KBM-7 (cell line): Measurements from ENCODE around the gene SPEN.
A peak's percentile ranks its signal among the peaks of the same experiment; 100 is the strongest.

ENCODE experiments used
- DNase-seq: peaks from one replicate; pipeline ENCODE4 v3.0.0-alpha.2; 2015
- in situ Hi-C: fragments of 300-500 bp; cut with MboI; formaldehyde crosslinking; loops from 2 replicates; pipeline ENCODE4 v1.14.3; 2020; ENCODE audit warnings: low sequenced_read_pairs, low pct_unique_long_range_greater_than_20kb, mixed read lengths

SPEN gene

DNA sequence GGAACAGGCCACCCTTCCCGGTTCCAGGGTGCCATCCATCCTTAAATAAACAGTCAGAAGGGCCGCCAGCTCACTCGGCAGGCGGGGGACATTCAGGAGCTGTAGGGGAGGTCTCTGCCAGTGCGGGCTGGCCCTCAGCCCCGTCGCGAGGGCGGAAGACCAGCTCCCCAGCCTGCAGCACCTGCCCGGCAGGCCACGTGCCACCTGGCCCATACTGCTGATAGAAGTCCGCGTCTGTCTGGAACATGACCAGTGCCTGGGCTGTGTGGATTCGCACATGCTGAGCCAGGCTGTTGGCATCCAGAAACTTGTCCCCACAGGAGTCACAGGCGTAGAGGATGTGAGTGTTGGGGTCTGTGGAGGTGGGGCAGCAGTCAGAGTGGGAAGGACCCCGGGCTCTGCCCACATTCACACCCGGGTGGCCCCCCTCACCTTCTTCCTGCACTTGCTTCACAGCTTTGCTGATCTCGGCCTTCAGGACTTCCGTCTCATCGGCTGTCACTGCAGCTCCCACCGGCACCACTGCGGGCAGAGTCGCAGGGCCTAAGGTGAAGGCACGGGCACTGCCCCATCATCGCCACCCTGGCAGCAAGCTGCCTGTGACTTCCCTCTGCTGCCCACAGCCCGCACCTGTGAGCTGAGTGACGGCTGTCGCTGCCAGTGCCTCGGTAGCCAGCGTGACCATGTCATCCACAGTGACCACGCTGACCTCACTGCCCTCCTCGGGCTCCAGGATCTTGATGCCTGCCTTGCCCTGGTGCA is 94.6 kb downstream of the SPEN start:
- in situ Hi-C loops: no loop called here
- no peak for DNase-seq

DNA sequence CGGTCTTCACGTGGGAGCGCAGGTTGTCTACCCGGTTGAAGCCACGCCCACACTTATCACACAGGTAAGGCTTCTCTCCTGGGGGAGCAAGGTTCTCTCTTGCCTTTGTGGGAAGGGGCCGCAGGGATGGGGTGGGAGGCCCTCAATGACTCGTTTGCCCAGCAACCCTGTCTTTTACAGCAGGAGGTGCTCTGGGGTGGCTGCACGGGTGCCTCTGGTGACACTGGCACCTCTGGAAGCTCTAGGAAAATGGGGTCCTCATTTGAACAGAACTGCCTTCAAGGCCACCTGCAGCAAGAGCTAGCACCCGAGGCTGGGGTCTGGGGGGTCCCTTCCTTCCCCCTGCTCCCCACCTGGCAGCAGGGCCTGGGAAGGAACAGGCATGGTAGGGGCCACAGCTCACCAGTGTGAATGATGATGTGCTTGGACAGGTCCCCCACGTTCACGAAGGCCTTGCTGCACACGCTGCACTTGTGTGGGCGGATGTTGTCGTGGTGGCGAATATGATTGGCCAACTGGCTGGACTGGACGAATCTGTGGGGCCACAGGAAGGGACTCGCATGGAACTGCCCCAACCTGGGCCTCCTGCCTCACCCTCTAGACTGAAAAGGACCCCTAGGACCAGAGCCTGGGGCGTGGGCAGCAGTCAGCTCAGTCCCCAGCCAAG is 95.3 kb downstream of the SPEN start:
- in situ Hi-C loops: no loop called here
- no peak for DNase-seq

DNA sequence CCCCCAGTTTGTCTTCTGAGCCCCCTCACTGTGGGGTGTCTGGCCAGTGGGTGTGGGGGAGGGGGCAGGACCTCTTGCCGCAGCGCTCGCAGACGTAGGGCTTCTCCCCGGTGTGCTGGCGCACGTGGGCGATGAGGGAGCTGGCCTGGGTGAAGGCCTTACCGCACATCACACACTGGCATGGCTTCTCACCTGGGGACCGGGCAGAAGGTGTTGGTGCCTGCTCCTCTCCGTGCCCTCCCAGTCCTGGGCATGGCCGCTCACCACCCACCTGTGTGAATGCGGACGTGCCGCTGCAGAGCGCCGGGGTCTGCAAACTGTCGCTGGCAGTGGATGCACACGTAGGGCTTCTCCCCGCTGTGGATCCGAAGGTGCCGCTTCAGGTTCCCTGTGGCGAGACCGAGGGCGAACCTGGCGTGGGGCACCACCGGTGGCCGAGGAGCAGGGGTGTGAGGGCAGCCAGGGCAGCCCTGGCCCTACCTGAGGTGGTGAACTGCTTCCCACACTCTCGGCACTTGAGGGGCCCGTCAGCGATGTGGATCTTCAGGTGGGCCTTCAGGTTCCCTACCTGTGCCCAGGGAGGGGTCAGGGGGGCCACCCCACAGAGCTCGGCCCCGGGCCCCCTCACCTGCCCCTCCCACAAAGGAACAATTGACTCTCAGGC is 96.0 kb downstream of the SPEN start:
- no peak for DNase-seq
- in situ Hi-C loops: no loop called here

DNA sequence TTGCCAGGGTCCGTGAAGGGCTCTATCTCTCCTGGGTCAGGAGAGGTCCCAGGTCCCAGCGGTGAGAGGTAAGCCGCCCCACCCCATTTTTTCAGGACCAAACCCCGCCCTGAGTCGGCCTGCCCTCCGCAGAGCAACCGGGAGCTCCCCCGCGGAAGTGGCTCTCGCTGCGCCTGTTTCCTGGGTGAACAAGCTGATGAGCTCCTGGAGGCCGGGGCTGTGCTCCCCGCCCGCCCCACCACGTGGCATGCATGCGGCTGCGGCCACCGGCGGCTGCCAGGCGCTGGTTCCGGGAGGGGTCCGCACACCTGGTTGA is 96.4 kb downstream of the SPEN start:
- in situ Hi-C loops: no loop called here
- DNase-seq: no peak

DNA sequence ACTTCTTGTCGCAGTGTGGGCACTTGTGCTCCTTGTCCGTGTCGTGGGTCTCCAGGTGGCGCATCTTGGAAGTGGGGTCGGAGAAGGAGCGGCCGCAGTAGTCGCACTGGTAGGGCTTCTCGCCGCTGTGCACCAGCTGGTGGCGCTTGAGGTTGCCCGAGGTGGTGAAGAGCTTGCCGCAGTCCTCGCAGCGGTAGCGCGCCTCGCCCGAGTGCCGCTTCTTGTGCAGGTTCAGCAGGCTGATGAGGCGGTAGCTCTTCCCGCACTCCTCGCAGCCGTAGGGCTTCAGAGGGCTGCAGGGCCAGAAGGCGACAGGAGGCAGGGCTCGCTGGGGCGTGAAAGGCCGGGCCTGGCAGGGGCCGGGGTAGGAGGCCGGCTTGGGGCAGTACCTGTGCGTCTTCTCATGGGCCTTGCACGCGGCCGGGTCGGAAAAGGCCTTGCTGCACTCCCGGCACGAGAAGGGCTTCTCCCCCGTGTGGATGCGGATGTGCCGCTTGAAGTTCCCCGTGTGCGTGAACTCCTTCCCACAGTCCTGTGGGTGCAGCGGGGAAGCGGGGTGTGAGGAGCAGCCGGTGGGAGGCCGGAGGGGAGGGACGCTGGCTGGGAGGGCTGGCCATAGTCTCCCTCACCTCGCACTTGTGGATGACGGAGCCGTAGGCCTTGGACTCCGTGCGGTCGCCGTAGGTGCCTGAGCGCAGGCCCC is 97.0 kb downstream of the SPEN start:
- in situ Hi-C loops: no loop called here
- no peak for DNase-seq

DNA sequence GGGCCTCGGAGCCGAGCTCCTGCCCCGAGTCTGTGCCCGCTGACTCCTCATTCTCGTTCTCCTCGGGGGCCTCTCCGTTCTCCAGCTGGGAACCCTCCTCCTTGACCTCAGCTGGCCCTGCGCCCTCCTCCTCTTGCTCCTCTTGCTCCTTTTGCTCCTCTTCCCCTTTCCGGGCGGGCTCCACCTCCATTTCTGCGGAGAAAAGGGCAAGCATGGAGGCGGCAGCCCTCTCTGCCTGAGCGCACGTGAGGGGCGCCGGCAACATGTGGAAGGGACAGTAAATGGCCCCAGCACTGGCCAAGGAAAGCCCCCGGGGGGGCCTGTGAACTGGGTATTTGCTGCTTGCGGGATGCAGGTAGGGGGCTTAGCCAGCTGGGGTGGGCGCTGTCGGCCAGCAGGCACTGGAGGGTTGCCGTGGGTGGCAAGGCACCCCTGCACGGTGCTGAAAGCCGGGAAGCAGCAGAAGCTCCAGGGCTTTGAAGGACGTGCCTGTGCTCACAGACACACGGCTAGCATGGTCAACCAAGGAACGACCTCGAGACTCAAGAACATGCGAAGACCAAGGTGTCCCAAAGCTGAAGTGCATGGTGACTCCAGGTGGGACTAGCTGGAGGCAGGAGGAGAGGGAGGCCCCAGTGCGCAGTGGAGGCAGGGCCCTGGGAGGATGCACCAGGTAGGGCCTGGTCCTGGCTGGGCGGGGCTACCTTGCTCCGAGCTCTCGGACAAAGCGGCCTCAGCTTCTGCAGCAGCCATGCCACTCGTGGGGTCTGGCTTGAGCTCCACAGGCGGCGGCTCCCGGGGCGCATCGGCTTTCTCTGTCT is 97.7 kb downstream of the SPEN start:
- DNase-seq: no peak

DNA sequence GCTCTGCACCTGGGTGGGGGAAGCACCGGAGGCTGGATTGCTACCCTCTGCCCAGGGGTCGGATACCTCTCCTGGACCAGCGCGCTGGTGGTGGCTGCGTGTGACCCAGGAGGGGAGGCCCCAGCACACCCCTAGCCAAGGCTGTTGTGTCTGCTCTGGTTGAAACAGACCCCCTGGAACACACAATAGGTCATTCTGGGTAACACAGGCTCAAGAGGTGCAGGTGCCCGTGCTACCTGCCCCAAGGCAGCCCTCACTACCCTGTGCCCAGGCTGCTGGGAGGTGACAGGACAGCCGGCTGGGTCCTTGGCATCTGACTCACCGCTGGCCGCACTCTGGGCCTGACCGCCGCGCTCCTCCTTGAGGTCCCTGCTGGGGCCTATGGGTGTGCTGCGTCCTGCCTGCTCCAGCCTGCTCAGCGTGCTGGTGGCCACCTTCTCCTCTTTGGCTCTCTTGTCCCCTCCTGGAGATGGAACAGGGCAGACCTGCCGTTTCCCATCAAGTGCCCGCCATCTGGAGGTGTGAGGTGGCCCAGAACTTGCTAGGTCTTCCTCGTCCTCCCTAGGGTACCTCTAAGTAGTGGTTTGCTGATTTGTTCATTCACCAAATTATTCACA is 98.4 kb downstream of the SPEN start:
- no peak for DNase-seq
- in situ Hi-C loops: no loop called here

More for the DNA sequence above, 97.7 kb downstream of the SPEN start:
- in situ Hi-C loops: no loop called here

DNA sequence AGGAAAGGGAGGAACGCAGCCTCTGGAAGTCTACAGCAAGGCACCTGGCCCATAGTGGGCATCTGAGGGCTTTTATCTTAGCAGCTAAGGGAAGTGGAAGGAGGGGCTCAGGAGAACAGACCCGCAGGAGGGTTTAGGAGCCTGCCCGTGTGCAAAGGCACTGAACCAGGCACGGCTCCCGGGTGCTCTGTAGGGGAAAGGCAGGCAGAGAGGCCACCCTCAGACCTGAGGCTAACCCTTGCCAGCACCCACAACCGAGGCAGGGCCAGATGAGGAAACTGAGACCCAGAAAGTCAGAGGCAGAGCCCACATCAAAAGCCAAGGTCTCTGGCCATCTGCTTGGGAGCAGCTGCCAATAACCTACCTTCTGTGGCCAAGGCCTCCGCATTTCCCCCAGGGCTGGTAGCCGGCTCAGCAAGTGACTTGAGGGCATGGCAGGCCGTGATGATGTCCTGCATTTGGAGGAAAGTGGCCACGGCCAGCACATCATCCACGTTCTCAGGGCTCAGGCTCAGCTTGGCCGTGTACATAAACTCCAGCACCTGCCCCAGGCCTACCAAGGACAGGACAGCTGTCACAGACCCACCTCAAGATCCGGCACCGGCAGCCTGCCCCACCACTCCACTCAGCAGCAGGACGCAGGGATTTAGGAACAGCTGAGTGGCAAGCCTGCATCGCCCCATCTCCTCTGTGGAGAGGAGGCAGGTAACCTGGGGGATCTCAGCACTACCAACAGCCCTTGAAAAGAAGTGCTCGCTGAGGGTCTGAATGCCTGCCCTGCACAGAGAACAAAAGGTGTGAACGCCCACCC is 99.3 kb downstream of the SPEN start:
- in situ Hi-C loops: no loop called here

DNA sequence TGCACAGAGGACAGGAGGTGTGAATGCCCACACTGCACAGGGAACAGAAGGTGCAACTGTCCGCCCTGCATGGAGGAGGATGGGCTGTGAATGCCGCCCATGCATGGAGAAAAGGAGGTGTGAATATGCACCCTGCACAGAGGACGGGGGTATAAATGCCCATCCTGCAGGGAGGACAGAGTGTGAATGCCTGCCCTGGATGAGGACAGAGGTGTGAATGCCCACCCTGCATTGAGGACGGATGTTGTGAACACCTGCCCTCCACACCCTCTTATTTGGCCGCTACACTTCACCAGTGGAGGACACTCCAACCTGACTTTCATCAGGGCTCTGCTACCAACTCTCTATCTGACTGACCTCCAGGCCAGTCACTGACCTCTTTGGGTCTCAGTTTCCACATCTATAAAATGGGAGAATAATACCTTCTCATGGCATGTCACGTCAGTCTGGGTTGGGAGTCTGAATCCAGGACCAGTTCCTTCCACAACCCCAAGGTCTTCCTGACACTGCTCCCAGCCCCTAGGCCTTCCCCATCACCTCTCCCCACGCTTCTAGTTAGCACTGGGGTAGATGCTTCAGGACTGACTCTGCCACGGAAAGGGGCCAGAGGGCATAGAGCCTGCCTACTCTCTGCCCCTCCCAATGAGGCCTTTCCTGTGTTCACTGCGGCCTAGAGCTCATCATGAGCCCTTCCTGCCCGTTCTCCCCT is 100.0 kb downstream of the SPEN start:
- in situ Hi-C loops: no loop called here

More for the DNA sequence above, 99.3 kb downstream of the SPEN start:
- no peak for DNase-seq

DNA sequence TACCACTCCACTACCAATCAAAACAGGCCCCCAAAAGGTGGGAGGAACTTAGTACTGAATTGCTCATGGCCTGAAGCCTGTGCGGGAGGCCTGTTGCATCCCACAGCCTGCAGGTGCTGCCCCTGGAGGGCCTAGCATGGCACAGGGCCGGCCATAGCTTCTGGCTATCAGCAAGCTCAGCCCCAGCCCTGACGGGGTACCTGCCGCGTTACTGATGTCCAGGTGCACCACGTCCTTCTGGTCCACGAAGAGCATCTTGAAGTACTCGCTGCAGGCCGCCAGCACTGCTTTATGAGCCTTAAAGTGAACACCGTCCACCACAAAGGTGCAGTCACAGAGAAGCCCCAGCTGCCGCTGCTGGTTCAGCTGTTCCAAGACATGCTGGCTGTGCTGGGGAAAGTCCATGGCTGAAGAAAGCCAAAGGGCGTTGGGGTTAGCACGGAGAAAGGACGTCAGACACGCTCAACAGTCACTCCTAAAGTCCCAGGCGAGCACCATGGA is 100.6 kb downstream of the SPEN start:
- in situ Hi-C loops: no loop called here
- no peak for DNase-seq

More for the DNA sequence above, 100.0 kb downstream of the SPEN start:
- DNase-seq: no peak

DNA sequence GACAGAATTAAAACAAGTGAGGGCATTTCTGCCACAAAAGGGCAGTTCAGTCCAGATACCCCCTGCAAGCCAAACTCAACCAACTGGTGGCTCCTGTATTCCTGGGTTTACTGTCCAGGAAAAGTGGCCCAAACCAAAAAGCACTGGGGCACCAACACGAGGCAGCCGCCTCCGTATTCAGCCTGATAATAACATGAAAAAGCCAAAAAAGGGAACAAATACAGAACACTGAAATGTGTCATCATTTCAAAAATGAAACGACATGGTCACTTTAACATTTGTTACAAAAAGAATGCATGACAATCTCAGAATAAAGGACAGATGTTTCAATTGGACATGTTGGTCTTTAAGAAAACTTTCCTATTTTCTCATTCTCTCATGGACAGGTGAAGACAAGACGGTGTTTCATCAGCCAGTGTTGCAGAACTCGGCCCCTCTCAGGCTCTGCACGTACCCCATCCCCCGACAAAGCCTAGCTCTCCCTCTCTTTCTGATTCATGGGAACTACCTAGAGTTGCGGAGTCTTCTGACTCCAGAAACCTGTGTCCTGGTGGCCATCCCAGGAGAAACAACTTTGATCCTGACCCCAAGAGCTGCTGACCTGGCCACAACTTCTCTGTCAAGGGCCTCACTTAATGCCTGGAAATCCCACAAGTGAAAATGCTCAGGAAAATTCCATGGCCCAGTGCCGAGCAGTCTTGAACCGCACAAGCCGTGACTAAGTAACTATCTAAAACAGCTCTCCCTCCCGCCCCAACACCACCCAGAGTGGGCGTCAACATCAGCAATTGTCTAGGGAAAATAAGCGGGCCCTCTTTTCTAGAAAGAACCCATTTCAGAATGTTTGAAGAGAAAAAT is 101.3 kb downstream of the SPEN start:
- in situ Hi-C loops: no loop called here

DNA sequence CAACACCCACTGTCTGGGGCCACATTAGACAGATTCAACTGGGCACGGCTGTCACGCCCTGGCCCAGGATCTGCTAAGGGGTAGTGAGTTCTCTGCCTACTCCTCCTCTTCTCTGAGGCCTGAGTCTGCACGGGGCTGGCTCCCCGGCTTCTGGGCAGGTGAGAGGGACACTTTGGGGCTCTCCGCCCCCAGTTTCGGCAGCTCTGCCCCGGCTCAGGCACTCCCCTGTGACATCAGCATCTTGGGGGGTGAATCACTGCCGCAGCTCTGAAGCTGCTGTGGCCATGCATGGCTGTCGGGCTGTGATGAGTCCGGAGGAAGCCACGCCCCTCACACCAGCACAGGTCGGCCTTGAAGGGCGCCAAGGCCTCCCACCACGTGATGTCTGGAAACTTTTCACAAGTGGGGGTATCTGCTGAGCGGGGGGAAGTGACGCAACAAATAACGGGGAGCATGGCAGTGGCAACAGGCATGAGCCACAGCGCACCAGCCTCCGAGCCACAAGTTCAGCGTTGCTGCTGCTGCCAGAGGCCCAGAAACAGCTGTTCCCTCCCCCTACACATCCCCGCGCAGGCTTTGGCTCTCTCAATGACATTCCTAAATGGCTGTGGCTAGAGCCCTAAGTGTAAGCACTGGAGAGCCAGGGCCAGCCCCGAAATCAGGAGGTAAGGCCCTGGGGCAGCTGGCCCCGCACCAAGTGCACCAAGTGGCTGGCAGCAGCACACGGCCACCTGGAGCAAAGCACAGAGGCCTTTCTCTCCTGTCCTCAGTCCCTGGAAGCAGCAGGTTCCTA is 102.1 kb downstream of the SPEN start:
- no peak for DNase-seq

More for the DNA sequence above, 101.3 kb downstream of the SPEN start:
- no peak for DNase-seq

DNA sequence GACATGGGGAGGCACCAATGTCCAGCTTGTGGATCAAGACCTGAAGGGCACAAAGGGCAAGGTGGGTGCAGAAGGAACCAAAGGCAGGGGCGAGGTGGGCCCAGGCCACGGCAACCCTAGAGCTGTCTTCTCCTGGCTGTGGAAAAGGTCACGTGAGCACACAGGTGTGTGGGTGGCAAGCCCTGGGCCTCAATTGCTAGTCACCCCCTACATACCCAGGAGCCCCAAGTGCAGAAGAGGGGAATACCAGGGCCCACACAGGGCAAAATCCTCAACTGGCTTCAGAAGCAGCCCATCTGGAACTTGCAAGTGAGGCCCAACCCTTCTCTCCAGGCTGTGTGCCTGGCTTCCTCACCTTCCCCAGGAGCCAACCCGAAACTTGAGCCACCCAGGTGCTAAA is 102.8 kb downstream of the SPEN start:
- in situ Hi-C loops: no loop called here
- DNase-seq: no peak

More for the DNA sequence above, 102.1 kb downstream of the SPEN start:
- in situ Hi-C loops: no loop called here

DNA sequence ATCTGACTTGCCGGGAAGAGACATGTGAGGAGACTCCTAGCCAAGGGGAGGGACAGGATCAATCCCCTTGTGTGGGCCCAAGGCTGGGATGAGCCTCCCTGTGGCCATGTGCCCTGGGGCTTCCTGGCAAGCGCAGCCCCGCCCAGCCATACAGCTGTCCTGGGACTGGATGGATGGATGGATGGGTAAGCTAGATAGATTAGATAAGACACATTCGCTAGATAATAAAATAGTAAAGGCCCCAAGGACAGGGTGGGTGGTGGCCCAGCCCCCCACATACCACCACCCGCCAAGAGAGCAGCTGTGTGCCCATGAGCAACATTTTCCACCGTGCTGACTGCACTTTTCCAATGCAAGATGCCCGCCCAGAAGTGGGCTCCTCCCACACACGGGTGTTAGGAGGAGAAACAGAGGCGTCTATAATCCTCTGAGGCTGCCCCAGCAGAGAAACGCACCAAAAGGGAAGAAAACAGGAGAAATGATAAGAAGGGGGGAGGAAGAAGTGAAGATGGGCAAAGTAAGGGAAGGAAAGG is 103.3 kb downstream of the SPEN start:
- in situ Hi-C loops: no loop called here
- peak; percentile 28 for DNase-seq
